GM12878 (cell line): ENCODE results near the gene TRIM45. TPM values are rescaled to one million over a fixed set of nuclear protein-coding genes. Genes with fewer than 3 reads are reported as not detected.

Experiments used
- ATAC-seq: fragments of 200-7000 bp; cut with Tn5 transposase; 3 replicates; pipeline ENCODE4 v1.9.1; 2020; ENCODE audit warnings: mild to moderate bottlenecking, moderate library complexity
- BruUV-seq: library from RNA; stranded (reverse); fragments of 400-500 nt; replicated peaks from 2 replicates; lab custom pipeline; 2021; lab: Mats Ljungman, UMichigan
- CTCF ChIA-PET: fragments of 300-600 bp; sonication (Branson Sonifier 250); formaldehyde crosslinking; extraction: SDS; loops from one replicate; lab custom pipeline; 2021; ENCODE audit warnings: inconsistent platforms; lab: Yijun Ruan, JAX
- POLR2A ChIA-PET: fragments of 350-600 bp; formaldehyde crosslinking; extraction: SDS; loops from one replicate; lab custom pipeline; 2021; ENCODE audit warnings: inconsistent platforms; lab: Charles Lee
- RAD21 ChIA-PET: fragments of 300-600 bp; sonication (Branson Sonifier 250); formaldehyde crosslinking; loops from one replicate; lab custom pipeline; 2023; ENCODE audit warnings: antibody characterized with exemption; ENCODE audit not compliant: unreplicated experiment; lab: Charles Lee
- SMC1A ChIA-PET: fragments of 300-600 bp; sonication (Branson Sonifier 250); formaldehyde crosslinking; loops from one replicate; lab custom pipeline; 2023; ENCODE audit not compliant: unreplicated experiment, uncharacterized antibody; lab: Charles Lee
- DNase-seq: peaks from one replicate; pipeline ENCODE4 v3.0.0-alpha.2; 2011; ENCODE audit warnings: low read depth, low spot score
- FAIRE-seq: peaks from 3 replicates; lab custom pipeline; 2011; peaks lifted over from hg19 to GRCh38; lab: Jason Lieb, UNC
- H2AFZ ChIP-seq: 2 replicates; pipeline ENCODE4 v1.6.0; 2011; ENCODE audit warnings: low read depth, low read length, control low read depth; ENCODE audit not compliant: control insufficient read depth
- H3K27ac ChIP-seq: 2 replicates; pipeline ENCODE4 v1.5.1; 2011; ENCODE audit warnings: control low read depth; ENCODE audit not compliant: control insufficient read depth, insufficient read depth
- H3K27me3 ChIP-seq, 2 experiments: replicated peaks in 1 of 2; 2 replicates each; pipeline versions ENCODE4 v1.6.0 to v1.6.1; 2011; ENCODE audit warnings: low read length in 1 of 2; ENCODE audit not compliant: control insufficient read depth in 2 of 2, insufficient read depth in 2 of 2
- H3K36me3 ChIP-seq, 2 experiments: 2 replicates each; pipeline ENCODE4 v1.5.1; 2011; ENCODE audit warnings: low read length in 1 of 2; ENCODE audit not compliant: control insufficient read depth in 2 of 2, insufficient read depth in 2 of 2
- H3K4me1 ChIP-seq: 2 replicates; pipeline ENCODE4 v1.6.1; 2011; ENCODE audit warnings: mild to moderate bottlenecking, low read length, moderate library complexity, mixed read lengths; ENCODE audit not compliant: control insufficient read depth, insufficient read depth
- H3K4me2 ChIP-seq: 2 replicates; pipeline ENCODE4 v1.6.0; 2011; ENCODE audit warnings: control low read depth; ENCODE audit not compliant: control insufficient read depth, insufficient read depth
- H3K4me3 ChIP-seq: fragments of 200-600 bp; sonication (generic); 2 replicates; pipeline ENCODE4 v1.5.1; 2016
- H3K79me2 ChIP-seq: 2 replicates; pipeline ENCODE4 v1.6.0; 2011; ENCODE audit warnings: low read length; ENCODE audit not compliant: control insufficient read depth, insufficient read depth
- H3K9ac ChIP-seq: 2 replicates; pipeline ENCODE4 v1.8.0; 2011; ENCODE audit warnings: low read length, control low read depth, mixed read lengths; ENCODE audit not compliant: control insufficient read depth, insufficient read depth
- H3K9me3 ChIP-seq: replicated peaks from 3 replicates; pipeline ENCODE4 v1.5.1; 2011; ENCODE audit warnings: mild to moderate bottlenecking, low read length; ENCODE audit not compliant: control insufficient read depth, insufficient read depth
- H4K20me1 ChIP-seq: 2 replicates; pipeline ENCODE4 v1.6.0; 2011; ENCODE audit not compliant: control insufficient read depth, insufficient read depth
- BCL11A ChIP-seq: IDR thresholded peaks from 2 replicates; pipeline ENCODE4 v1.6.1; 2011; ENCODE audit warnings: low read depth, low read length
- IKZF2 ChIP-seq, 2 experiments: fragments of 450-650 bp; IDR thresholded peaks; 2 replicates each; pipeline ENCODE4 v1.6.1; 2017; ENCODE audit warnings: mild to moderate bottlenecking in 2 of 2, moderate library complexity in 2 of 2
- NFYA ChIP-seq: IDR thresholded peaks from 2 replicates; pipeline ENCODE4 v1.6.1; 2011; ENCODE audit warnings: low read depth, mild to moderate bottlenecking, low read length, improper control_type of control experiment, borderline replicate concordance
- NFYB ChIP-seq: IDR thresholded peaks from 2 replicates; pipeline ENCODE4 v1.6.1; 2011; ENCODE audit warnings: low read depth, mild to moderate bottlenecking, low read length, improper control_type of control experiment, moderate library complexity; ENCODE audit not compliant: insufficient read depth
- PAX5 ChIP-seq: IDR thresholded peaks from 2 replicates; pipeline ENCODE4 v1.6.1; 2011; ENCODE audit warnings: low read depth, low read length, borderline replicate concordance
- PAX8 ChIP-seq: fragments of 450-650 bp; IDR thresholded peaks from 2 replicates; pipeline ENCODE4 v1.6.1; 2017; ENCODE audit warnings: mild to moderate bottlenecking, moderate library complexity
- RB1 ChIP-seq: fragments of 450-650 bp; formaldehyde crosslinking; IDR thresholded peaks from 2 replicates; pipeline ENCODE4 v1.6.1; 2017; ENCODE audit warnings: mild to moderate bottlenecking, borderline replicate concordance
- RBBP5 ChIP-seq: fragments of 200-600 bp; sonication (generic); conservative IDR thresholded peaks from 2 replicates; pipeline ENCODE4 v1.6.1; 2016
- RUNX3 ChIP-seq: IDR thresholded peaks from 2 replicates; pipeline ENCODE4 v1.6.1; 2012; ENCODE audit warnings: low read length, inconsistent platforms
- SIX5 ChIP-seq: IDR thresholded peaks from 2 replicates; pipeline ENCODE4 v1.6.1; 2011; ENCODE audit warnings: mild to moderate bottlenecking, low read depth, low read length, moderate library complexity; ENCODE audit not compliant: severe bottlenecking
- SRF ChIP-seq, 2 experiments: IDR thresholded peaks; 2 replicates each; pipeline ENCODE4 v1.6.1; 2011; ENCODE audit warnings: low read depth in 2 of 2, low read length in 2 of 2, mild to moderate bottlenecking in 1 of 2, moderate library complexity in 1 of 2
- TBL1XR1 ChIP-seq: IDR thresholded peaks from 2 replicates; pipeline ENCODE4 v1.6.1; 2012; ENCODE audit warnings: low read depth, low read length, improper control_type of control experiment
- WRNIP1 ChIP-seq: IDR thresholded peaks from 2 replicates; pipeline ENCODE4 v1.6.1; 2011; ENCODE audit warnings: low read depth, low read length, improper control_type of control experiment, borderline replicate concordance
- YY1 ChIP-seq: IDR thresholded peaks from 2 replicates; pipeline ENCODE4 v1.6.1; 2011; ENCODE audit warnings: low read depth, mild to moderate bottlenecking, low read length
- WGBS: methylation state at CpG from one replicate; pipeline ENCODE4 v1.1.6; 2016; ENCODE audit warnings: low lambda C conversion rate; ENCODE audit not compliant: insufficient replicate concordance, insufficient coverage; ENCODE audit errors: missing lambda C conversion rate; 5-methylcytosine and 5-hydroxymethylcytosine counted together
- in situ Hi-C: fragments of 300-500 bp; cut with MboI; formaldehyde crosslinking; loops from 9 replicates; pipeline ENCODE4 v1.14.3; 2018; ENCODE audit warnings: mixed read lengths
- intact Hi-C: fragments of 100-400 bp; cut with micrococcal nuclease; formaldehyde crosslinking; loops from one replicate; pipeline ENCODE4 v1.14.2; 2022; ENCODE audit not compliant: unreplicated experiment
- polyA plus RNA-seq, 11 experiments: library from polyadenylated mRNA; depleted of rRNA in 4 of 11; unstranded in 6 of 11; stranded (reverse) in 5 of 11; fragments of >200 nt; fragmentation: Nextera tagmentation in 4 of 11; fragmentation: Illumina TruSeq in 1 of 11; extraction: Ambion mirVana in 4 of 11; extraction: Trizol in 1 of 11; gene quantifications; 1 replicate in 1 of 11; 2 replicates in 10 of 11; pipeline versions ENCODE4 v1.2.1 to v1.2.3, GENCODE V29; 2011 to 2016; ENCODE audit warnings: inconsistent platforms in 2 of 11, missing spikeins in 2 of 11, low read depth in 1 of 11
- total RNA-seq, 4 experiments: library from RNA; depleted of rRNA in 3 of 4; stranded (reverse); fragments of >200 nt in 3 of 4; fragmentation: Illumina TruSeq in 1 of 4; extraction: Trizol in 1 of 4; gene quantifications; 2 replicates each; pipeline versions ENCODE4 v1.2.1 to v1.2.3, GENCODE V29; 2013 to 2021
- TF ChIP-seq, protein P1 (sequence below), 3 experiments: IDR thresholded peaks in 2 of 3; conservative IDR thresholded peaks in 1 of 3; 2 replicates each; pipeline ENCODE4 v1.5.1; 2011; ENCODE audit warnings: low read depth in 3 of 3, low read length in 3 of 3, mild to moderate bottlenecking in 3 of 3, control low read depth in 2 of 3, moderate library complexity in 2 of 3, inconsistent platforms in 1 of 3, mixed read lengths in 1 of 3; ENCODE audit not compliant: control insufficient read depth in 2 of 3, insufficient read depth in 1 of 3; ENCODE audit errors: extremely low read depth in 1 of 3
- TF ChIP-seq, protein P2 (sequence below): fragments of 450-650 bp; formaldehyde crosslinking; IDR thresholded peaks from 2 replicates; pipeline ENCODE4 v1.5.0; 2022; ENCODE audit warnings: mild to moderate bottlenecking, missing genetic modification characterization
- TF ChIP-seq, protein P3 (sequence below): fragments of 450-650 bp; IDR thresholded peaks from 2 replicates; pipeline ENCODE4 v1.6.1; 2014; ENCODE audit warnings: mild to moderate bottlenecking

TRIM45 gene
- total and polyA plus RNA-seq, 10 of the 15 experiments (the other 5 are each of a cell fraction or from before 2014, with no cell fraction given), result 0.31 to 0.86 (median 0.46) TPM

- H3K9ac ChIP-seq, result no peak overlapping the region
- 100% methylated on average over 2 of the region's 2 CpGs for WGBS
- no peaks in the 10 kb centered on the region for H3K36me3 ChIP-seq
- no peak for ATAC-seq
- no peaks in the 10 kb centered on the region for H3K9me3 ChIP-seq
- no peaks in the 10 kb centered on the region for H4K20me1 ChIP-seq
- peaks cover 0 to 3% of the 10 kb centered on the region in 2 experiments; a peak in 2 of 4 replicates for H3K27me3 ChIP-seq
- intact Hi-C loops, result no loop called here
- CTCF ChIA-PET, result interaction anchor here (1.2 to 1.7 kb wide), 6 partner anchors 9 to 106 kb away, joined by 3 to 11 read pairs (median 4); no protein-coding TSS in a partner anchor
- no peak for FAIRE-seq
- in situ Hi-C loops, result no loop called here
- SMC1A ChIA-PET, result no interaction called here
- BruUV-seq, result no TSS peak
- POLR2A ChIA-PET, result interaction anchor here (0.7 kb wide), 1 partner anchor 9 kb away, joined by 5 read pairs; no protein-coding TSS in a partner anchor
- H3K4me3 ChIP-seq, result no peak overlapping the region
- H3K27ac ChIP-seq, result no peak overlapping the region
- no peak overlapping the region for H2AFZ ChIP-seq
- no peak for DNase-seq
- no peaks in the 10 kb centered on the region for H3K4me1 ChIP-seq
- no peaks in the 10 kb centered on the region for H3K79me2 ChIP-seq
- RAD21 ChIA-PET, result no interaction called here
- TF ChIP-seq, protein P1, sequence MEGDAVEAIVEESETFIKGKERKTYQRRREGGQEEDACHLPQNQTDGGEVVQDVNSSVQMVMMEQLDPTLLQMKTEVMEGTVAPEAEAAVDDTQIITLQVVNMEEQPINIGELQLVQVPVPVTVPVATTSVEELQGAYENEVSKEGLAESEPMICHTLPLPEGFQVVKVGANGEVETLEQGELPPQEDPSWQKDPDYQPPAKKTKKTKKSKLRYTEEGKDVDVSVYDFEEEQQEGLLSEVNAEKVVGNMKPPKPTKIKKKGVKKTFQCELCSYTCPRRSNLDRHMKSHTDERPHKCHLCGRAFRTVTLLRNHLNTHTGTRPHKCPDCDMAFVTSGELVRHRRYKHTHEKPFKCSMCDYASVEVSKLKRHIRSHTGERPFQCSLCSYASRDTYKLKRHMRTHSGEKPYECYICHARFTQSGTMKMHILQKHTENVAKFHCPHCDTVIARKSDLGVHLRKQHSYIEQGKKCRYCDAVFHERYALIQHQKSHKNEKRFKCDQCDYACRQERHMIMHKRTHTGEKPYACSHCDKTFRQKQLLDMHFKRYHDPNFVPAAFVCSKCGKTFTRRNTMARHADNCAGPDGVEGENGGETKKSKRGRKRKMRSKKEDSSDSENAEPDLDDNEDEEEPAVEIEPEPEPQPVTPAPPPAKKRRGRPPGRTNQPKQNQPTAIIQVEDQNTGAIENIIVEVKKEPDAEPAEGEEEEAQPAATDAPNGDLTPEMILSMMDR (IDR thresholded peaks at IDR 0.05 in 2 of 3, conservative IDR thresholded peaks at IDR 0.05 in 1 of 3; ENCODE audit: control insufficient read depth in 2 of 3, extremely low read depth in 1 of 3, insufficient read depth in 1 of 3, low read depth in 3 of 3, low read length in 3 of 3), result no peak
- TF ChIP-seq RUNX3, result no peak
- no peak for TF ChIP-seq SIX5
- no peak for TF ChIP-seq BCL11A
- no peak for TF ChIP-seq SRF (IDR thresholded peaks at IDR 0.05; ENCODE audit: low read depth in 2 of 2, low read length in 2 of 2)
- no peak for TF ChIP-seq PAX8
- no peak for TF ChIP-seq NFYA
- no peak for TF ChIP-seq YY1
- TF ChIP-seq RB1, result no peak
- TF ChIP-seq, protein P2, sequence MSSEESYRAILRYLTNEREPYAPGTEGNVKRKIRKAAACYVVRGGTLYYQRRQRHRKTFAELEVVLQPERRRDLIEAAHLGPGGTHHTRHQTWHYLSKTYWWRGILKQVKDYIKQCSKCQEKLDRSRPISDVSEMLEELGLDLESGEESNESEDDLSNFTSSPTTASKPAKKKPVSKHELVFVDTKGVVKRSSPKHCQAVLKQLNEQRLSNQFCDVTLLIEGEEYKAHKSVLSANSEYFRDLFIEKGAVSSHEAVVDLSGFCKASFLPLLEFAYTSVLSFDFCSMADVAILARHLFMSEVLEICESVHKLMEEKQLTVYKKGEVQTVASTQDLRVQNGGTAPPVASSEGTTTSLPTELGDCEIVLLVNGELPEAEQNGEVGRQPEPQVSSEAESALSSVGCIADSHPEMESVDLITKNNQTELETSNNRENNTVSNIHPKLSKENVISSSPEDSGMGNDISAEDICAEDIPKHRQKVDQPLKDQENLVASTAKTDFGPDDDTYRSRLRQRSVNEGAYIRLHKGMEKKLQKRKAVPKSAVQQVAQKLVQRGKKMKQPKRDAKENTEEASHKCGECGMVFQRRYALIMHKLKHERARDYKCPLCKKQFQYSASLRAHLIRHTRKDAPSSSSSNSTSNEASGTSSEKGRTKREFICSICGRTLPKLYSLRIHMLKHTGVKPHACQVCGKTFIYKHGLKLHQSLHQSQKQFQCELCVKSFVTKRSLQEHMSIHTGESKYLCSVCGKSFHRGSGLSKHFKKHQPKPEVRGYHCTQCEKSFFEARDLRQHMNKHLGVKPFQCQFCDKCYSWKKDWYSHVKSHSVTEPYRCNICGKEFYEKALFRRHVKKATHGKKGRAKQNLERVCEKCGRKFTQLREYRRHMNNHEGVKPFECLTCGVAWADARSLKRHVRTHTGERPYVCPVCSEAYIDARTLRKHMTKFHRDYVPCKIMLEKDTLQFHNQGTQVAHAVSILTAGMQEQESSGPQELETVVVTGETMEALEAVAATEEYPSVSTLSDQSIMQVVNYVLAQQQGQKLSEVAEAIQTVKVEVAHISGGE (CRISPR knock-in tag), result no peak
- no peak for TF ChIP-seq PAX5
- TF ChIP-seq, protein P3, sequence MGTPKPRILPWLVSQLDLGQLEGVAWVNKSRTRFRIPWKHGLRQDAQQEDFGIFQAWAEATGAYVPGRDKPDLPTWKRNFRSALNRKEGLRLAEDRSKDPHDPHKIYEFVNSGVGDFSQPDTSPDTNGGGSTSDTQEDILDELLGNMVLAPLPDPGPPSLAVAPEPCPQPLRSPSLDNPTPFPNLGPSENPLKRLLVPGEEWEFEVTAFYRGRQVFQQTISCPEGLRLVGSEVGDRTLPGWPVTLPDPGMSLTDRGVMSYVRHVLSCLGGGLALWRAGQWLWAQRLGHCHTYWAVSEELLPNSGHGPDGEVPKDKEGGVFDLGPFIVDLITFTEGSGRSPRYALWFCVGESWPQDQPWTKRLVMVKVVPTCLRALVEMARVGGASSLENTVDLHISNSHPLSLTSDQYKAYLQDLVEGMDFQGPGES, result no peak
- TF ChIP-seq NFYB, result no peak
- no peak for TF ChIP-seq WRNIP1
- no peak for TF ChIP-seq IKZF2 (IDR thresholded peaks at IDR 0.05)
- TF ChIP-seq TBL1XR1, result no peak
- no peak for TF ChIP-seq RBBP5
- no peak overlapping the region for H3K4me2 ChIP-seq
Measured at GRCh38 chr1:117123274-117123673, 1.7 kb upstream of the TRIM45 start.
